Right atrium auricular region (tissue), 2 donors: ENCODE data around the gene ANP32E. TPM values are rescaled to one million over a fixed set of nuclear protein-coding genes. Genes with fewer than 3 reads are reported as not detected.
"Not testable (repeated sequence)": the region's sequence is repeated elsewhere in the genome, so short reads cannot be mapped to it uniquely, and the experiment has no call there.

ENCODE experiments used
- DNase-seq: peaks from one replicate; pipeline ENCODE4 v3.0.0-alpha.2; 2019; ENCODE audit warnings: low spot score
- H3K27ac ChIP-seq, 2 donors: fragments of 200-600 bp; sonication (generic); 1 replicate in 1 of 2; 2 replicates in 1 of 2; pipeline ENCODE4 v1.5.1; 2016 to 2019
- H3K27me3 ChIP-seq, 2 donors: fragments of 200-600 bp; sonication (generic); one replicate each; pipeline versions ENCODE4 v1.5.1 to v1.6.0; 2017 to 2019
- H3K36me3 ChIP-seq: fragments of 200-600 bp; sonication (generic); one replicate; pipeline ENCODE4 v1.5.1; 2016
- H3K4me1 ChIP-seq, 2 donors: fragments of 200-600 bp; sonication (generic); one replicate each; pipeline versions ENCODE4 v1.5.1 to v1.6.0; 2017 to 2019
- H3K4me3 ChIP-seq, 2 donors: fragments of 200-600 bp; sonication (generic); 1 replicate in 1 of 2; 2 replicates in 1 of 2; pipeline ENCODE4 v1.5.1; 2017 to 2019; ENCODE audit warnings: mild to moderate bottlenecking in 1 of 2, moderate library complexity in 1 of 2
- H3K9me3 ChIP-seq, 2 donors: fragments of 200-600 bp; sonication (generic); one replicate each; pipeline ENCODE4 v1.5.1; 2019
- total RNA-seq, 2 donors: library from RNA; depleted of rRNA; stranded (reverse); fragments of >200 nt; gene quantifications; one replicate each; pipeline ENCODE4 v1.1.0, GENCODE V29; 2016
- TF ChIP-seq, protein P1 (sequence below), 2 donors: fragments of 200-600 bp; sonication (generic); IDR thresholded peaks; one replicate each; pipeline ENCODE4 v1.5.1; 2019; ENCODE audit warnings: antibody characterized with exemption in 2 of 2

ANP32E gene
- total RNA-seq, 2 donors from 2014 or later = 19.0 to 24.5 TPM

DNA sequence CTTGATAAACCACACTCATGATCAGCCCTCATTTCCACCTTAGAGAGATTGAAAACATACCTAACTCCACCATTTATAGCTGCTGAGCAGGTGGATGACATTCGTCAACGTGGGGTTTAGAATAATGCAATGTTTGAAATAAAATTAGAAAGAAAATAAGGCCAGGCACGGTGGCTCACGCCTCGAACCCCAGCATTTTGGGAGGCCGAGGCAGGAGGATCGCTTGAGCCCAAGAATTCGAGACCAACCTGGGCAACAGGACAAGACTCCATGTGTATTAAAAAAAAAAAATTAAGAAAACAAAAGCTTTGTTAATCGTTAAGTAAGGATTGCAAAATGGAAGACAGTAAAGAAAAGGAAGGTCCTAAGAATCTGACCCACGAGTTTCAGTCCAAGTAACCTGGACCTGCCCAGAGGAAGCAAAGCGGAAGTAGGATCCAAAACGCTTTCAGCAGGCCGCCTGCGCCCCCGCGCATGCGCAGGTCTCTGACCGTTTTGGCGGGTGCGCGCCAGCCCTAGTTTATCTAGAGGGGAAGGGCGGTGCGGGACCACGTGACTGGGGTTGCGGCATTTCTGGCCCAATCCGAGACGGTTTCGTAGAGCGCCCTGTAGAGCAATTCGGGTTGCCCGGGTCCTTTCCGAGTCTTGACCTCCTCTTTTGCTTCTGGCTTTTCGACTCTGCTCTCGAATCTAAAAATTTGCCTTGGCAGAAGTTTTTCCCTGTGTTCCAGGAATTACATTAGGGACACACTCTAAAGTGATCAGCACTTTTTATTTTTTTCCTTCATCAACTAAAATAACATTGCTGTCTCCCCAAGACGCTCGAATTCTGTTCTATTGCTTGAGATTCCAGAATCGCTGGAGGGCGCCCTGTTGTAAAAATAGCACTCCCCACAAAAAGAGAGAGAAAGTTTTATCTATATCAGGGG lies 22.5 kb downstream of the ANP32E start:
- Histone ChIP-seq H3K36me3 (no peaks in the 10 kb centered on the region), H3K27me3 (no peaks in the 10 kb centered on the region), H3K27ac (peak overlapping the region; percentile 78 to 89), H3K4me1 (no peaks in the 10 kb centered on the region), H3K4me3 (peak overlapping the region; percentile 34 to 46), H3K9me3 (no peaks in the 10 kb centered on the region)
- DNase-seq = peak; percentile 98
- TF ChIP-seq, protein P1, sequence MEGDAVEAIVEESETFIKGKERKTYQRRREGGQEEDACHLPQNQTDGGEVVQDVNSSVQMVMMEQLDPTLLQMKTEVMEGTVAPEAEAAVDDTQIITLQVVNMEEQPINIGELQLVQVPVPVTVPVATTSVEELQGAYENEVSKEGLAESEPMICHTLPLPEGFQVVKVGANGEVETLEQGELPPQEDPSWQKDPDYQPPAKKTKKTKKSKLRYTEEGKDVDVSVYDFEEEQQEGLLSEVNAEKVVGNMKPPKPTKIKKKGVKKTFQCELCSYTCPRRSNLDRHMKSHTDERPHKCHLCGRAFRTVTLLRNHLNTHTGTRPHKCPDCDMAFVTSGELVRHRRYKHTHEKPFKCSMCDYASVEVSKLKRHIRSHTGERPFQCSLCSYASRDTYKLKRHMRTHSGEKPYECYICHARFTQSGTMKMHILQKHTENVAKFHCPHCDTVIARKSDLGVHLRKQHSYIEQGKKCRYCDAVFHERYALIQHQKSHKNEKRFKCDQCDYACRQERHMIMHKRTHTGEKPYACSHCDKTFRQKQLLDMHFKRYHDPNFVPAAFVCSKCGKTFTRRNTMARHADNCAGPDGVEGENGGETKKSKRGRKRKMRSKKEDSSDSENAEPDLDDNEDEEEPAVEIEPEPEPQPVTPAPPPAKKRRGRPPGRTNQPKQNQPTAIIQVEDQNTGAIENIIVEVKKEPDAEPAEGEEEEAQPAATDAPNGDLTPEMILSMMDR (IDR thresholded peaks at IDR 0.05) = peak in 1 of 2 donors; percentile 50

- Histone ChIP-seq H3K9me3 (no peaks in the 10 kb centered on the region), H3K36me3 (no peaks in the 10 kb centered on the region), H3K27ac (no peak overlapping the region), H3K27me3 (no peaks in the 10 kb centered on the region), H3K4me3 (no peak overlapping the region), H3K4me1 (no peaks in the 10 kb centered on the region)
- TF ChIP-seq, protein P1 (IDR thresholded peaks at IDR 0.05) = no peak
- no peak for DNase-seq
These were observed 23.8 kb downstream of the ANP32E start for GRCh38 chr1:150212070-150212469.

DNA sequence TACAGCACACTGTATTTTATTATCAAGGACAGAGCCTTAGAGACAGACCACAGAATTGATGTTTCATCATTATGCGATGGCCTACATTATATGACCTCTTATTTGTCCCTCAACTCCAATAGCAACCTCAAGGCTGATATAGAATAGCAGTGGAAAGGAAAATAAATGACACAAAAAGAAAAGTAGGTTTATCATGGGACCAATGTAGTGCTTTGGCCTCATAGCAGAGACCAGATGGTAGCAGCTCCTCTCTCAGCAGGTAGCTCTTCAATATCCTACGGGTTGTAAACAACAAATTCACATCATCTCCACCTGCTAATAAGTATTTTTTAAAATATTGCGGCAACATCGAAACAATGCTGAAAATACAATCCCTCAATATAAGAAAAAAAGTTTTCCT lies 25.2 kb downstream of the ANP32E start:
- no peak for DNase-seq
- Histone ChIP-seq H3K9me3 (no peaks in the 10 kb centered on the region), H3K27ac (no peak overlapping the region)

DNA sequence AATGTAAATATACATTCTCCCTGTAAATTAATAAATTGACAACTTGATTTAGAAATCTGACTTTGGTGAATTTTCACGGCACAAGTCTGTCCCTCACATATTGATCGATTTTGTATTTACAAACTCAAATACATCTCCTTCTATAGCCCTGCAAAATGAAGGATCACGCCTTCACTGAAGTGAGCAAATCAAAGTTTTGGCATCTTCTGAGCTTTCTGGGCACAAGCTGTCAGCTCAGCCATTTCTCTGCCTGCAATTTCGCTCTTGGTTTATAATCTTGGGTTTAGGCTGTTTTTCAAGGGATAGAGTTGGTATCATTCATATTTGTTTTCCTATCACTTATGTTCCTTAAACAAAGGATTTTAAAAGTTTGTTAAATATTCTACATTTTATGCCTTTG lies 25.8 kb downstream of the ANP32E start:
- H3K4me3 ChIP-seq = no peak overlapping the region
- H3K27ac ChIP-seq = no peak overlapping the region
- TF ChIP-seq, protein P1 (IDR thresholded peaks at IDR 0.05) = no peak
- no peaks in the 10 kb centered on the region for H3K36me3 ChIP-seq
- H3K27me3 ChIP-seq = no peaks in the 10 kb centered on the region
- H3K9me3 ChIP-seq = no peaks in the 10 kb centered on the region
- H3K4me1 ChIP-seq = no peaks in the 10 kb centered on the region
- no peak for DNase-seq

More for the DNA sequence above, 25.2 kb downstream of the ANP32E start:
- Histone ChIP-seq H3K27me3 (no peaks in the 10 kb centered on the region), H3K4me3 (no peak overlapping the region), H3K4me1 (no peaks in the 10 kb centered on the region), H3K36me3 (no peaks in the 10 kb centered on the region)
- TF ChIP-seq, protein P1 (IDR thresholded peaks at IDR 0.05) = no peak

DNA sequence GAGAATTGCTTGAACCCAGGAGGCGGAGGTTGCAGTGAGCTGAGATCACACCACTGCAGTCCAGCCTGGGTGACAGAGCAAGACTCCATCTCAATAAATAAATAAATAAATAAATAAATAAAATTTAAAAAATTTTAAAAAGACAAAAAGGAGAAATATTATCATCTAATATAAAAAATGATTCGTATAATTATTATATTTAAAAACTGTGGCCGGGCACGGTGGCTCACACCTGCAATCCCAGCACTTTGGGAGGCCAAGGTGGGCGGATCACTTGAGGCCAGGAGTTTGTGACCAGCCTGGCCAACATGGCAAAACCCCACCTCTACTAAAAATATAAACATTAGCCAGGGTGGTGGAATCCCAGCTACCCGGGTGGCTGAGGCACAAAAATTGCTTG lies 27.5 kb downstream of the ANP32E start:
- H3K36me3 ChIP-seq, H3K9me3 ChIP-seq, H3K4me1 ChIP-seq, DNase-seq, H3K4me3 ChIP-seq, H3K27me3 ChIP-seq, H3K27ac ChIP-seq: not testable (repeated sequence)

DNA sequence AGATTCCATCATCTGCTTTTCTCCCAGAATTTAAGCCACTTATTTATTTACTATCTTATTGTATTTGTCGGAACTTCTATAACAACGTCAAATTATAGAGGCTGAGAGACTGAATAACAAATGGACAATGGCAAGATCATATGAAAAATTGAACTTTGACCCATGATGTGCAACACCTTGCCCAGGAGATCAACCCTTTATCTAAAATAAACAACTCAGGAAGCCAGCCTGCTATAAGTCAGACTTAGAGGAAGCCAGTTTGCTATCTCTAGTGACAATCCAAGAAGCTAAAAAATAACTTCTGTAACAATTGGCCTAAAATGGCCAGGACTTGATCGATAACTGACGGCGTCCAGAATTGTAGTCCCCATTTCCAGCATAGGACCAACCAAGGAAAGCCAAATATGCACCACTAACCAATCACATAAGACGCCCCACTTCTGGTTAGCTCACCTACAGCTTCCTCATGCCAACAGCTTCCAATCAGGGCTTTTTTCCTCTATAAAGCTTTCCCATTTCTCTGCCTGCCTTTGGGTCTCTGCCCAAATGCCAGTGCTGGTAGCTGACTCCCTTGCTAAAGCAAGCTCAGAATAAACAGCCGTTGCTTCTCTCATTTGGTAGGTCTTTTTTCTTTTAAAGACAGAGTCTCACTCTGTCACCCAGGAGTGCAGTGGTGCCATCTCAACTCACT lies 28.5 kb downstream of the ANP32E start:
- DNase-seq = no peak
- no peaks in the 10 kb centered on the region for H3K9me3 ChIP-seq
- no peak overlapping the region for H3K27ac ChIP-seq
- H3K4me1 ChIP-seq = no peaks in the 10 kb centered on the region
- no peak overlapping the region for H3K4me3 ChIP-seq
- H3K36me3 ChIP-seq = no peaks in the 10 kb centered on the region
- no peaks in the 10 kb centered on the region for H3K27me3 ChIP-seq
- TF ChIP-seq, protein P1 (IDR thresholded peaks at IDR 0.05) = no peak
